IPS-18a (cell line): Measurements from ENCODE around the gene CLCA1.

Experiments
- H3K27ac ChIP-seq: one replicate; pipeline ENCODE4 v1.5.1; 2013; ENCODE audit warnings: low read length
- H3K27me3 ChIP-seq: one replicate; pipeline ENCODE4 v1.6.1; 2013; ENCODE audit warnings: mild to moderate bottlenecking, low read length; ENCODE audit not compliant: control insufficient read depth, insufficient read depth
- H3K36me3 ChIP-seq: one replicate; pipeline ENCODE4 v1.6.1; 2013; ENCODE audit warnings: low read depth, low read length; ENCODE audit not compliant: control insufficient read depth
- H3K4me1 ChIP-seq: one replicate; pipeline ENCODE4 v1.6.1; 2013; ENCODE audit warnings: low read depth, low read length; ENCODE audit not compliant: control insufficient read depth
- H3K4me3 ChIP-seq: one replicate; pipeline ENCODE4 v1.5.1; 2013; ENCODE audit warnings: low read length
- H3K9ac ChIP-seq: one replicate; pipeline ENCODE4 v1.6.1; 2013; ENCODE audit warnings: mild to moderate bottlenecking, low read length, moderate library complexity
- H3K9me3 ChIP-seq: one replicate; pipeline ENCODE4 v1.6.1; 2013; ENCODE audit warnings: low read depth, low read length; ENCODE audit not compliant: control insufficient read depth

Gene CLCA1, protein sequence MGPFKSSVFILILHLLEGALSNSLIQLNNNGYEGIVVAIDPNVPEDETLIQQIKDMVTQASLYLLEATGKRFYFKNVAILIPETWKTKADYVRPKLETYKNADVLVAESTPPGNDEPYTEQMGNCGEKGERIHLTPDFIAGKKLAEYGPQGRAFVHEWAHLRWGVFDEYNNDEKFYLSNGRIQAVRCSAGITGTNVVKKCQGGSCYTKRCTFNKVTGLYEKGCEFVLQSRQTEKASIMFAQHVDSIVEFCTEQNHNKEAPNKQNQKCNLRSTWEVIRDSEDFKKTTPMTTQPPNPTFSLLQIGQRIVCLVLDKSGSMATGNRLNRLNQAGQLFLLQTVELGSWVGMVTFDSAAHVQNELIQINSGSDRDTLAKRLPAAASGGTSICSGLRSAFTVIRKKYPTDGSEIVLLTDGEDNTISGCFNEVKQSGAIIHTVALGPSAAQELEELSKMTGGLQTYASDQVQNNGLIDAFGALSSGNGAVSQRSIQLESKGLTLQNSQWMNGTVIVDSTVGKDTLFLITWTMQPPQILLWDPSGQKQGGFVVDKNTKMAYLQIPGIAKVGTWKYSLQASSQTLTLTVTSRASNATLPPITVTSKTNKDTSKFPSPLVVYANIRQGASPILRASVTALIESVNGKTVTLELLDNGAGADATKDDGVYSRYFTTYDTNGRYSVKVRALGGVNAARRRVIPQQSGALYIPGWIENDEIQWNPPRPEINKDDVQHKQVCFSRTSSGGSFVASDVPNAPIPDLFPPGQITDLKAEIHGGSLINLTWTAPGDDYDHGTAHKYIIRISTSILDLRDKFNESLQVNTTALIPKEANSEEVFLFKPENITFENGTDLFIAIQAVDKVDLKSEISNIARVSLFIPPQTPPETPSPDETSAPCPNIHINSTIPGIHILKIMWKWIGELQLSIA

DNA sequence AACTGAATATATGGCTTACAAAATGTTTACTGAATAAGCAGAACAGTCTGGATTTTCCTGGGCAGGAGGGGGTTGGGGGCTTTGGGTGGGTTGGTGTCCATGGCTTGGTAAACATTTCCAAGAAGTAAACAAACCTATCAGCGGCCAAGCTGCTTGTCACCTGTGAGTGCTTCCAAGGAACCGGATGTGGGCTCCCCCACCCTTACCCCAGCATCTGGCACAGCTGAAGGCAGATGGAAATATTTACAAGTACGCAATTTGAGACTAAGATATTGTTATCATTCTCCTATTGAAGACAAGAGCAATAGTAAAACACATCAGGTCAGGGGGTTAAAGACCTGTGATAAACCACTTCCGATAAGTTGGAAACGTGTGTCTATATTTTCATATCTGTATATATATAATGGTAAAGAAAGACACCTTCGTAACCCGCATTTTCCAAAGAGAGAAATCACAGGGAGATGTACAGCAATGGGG, at the start of gene CLCA1:
CLCA1 (plus strand) TSS at position 427 of the 477 bp plus-strand sequence; CDS start at position 472, 45 bp downstream.
- H3K36me3 ChIP-seq, result no peaks in the 10 kb centered on the region
- no peak within 1 kb of the TSS for H3K9ac ChIP-seq
- H3K27ac ChIP-seq, result no peak within 1 kb of the TSS
- no peaks in the 10 kb centered on the region for H3K9me3 ChIP-seq
- no peaks in the 10 kb centered on the region for H3K4me1 ChIP-seq
- H3K27me3 ChIP-seq, result no peaks in the 10 kb centered on the region
- no peak within 1 kb of the TSS for H3K4me3 ChIP-seq

DNA sequence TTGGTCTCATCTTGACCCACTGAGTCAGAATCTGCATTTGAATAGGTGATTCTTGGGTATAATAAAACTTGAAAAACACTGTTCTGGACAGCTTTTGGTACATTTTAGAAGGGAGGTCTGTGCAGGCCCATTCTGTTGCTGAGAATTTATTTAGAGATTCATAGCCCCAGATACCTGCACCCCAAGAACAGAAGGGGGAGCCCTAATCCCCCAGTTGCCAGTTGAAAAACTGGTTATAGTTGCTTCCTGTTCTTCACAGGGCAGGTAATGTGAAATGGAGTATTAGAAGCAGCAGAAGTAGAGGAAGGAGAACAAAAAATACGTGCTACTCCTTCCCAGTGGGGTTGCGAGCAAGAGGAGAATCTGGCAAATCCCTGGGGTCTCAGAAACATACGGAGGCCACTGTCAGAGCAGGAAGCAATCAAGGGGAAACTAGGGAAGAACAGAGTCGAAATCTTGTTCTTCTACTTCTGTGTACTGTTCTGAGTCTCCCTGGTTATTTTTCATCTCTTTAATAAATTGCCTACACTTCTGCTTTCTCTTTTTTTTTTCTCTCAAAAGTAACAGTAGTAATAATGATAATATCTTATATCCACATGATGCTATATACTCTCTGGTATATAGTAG, 49.3 kb upstream of the CLCA1 start:
- H3K27me3 ChIP-seq, result no peaks in the 10 kb centered on the region

DNA sequence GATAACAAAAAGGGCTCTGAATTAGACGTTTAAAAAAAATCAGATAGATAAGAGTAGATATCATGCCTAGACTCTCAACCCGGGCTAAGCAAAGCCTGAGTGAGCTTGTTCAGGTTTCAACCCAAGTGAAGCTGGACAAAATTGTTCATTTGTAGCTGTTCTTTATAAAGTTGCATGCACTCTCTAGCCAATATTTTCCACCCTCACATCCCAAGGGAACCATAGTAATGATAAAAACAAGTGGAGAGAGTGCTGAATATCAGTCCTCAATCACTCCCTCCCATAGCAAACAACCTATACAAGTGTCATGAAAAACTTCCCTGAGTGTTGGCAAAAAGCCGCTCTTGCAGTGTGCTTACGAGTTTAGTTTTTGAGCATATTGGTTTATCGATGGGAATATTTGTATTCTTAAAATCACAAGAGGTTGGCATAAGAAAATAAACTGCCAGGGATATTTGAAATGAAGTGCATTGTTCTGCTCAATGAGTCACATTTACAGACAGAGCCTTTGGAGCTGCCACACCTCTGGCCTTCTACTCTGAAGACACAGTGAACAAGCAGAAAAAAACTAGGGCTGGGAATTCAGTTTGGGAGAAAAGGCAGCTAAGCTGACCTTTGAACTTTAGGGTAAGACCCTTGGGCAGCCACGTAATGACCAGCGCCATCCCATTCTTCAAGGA, 47.0 kb upstream of the CLCA1 start:
- H3K4me1 ChIP-seq, result no peaks in the 10 kb centered on the region
- no peak overlapping the region for H3K27ac ChIP-seq
- H3K27me3 ChIP-seq, result no peaks in the 10 kb centered on the region
- H3K9ac ChIP-seq, result no peak overlapping the region
- no peaks in the 10 kb centered on the region for H3K36me3 ChIP-seq
- no peaks in the 10 kb centered on the region for H3K9me3 ChIP-seq
- no peak overlapping the region for H3K4me3 ChIP-seq

More for the DNA sequence above, 49.3 kb upstream of the CLCA1 start:
- Histone ChIP-seq H3K9ac (no peak overlapping the region), H3K4me3 (no peak overlapping the region), H3K27ac (no peak overlapping the region), H3K36me3 (no peaks in the 10 kb centered on the region), H3K9me3 (no peaks in the 10 kb centered on the region), H3K4me1 (no peaks in the 10 kb centered on the region)

DNA sequence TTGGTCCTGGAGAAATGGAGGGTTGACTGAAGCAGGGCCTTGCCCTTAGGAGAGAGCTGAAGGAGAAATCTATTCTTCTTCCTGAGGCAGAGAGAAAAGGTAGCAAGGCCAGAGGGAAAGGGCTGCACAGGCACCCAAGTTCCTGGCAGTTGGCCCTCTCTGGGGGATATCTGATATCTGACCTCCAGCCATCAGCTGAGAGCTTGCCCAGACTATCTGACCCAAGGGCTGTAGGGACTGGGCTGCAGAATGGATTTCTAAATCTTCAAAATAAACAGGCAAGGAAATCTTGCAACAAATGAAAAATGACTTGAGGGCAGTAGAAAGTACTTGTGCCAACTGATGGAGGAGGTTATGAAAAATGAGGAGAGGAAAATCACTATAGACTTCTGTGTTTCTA, 45.3 kb upstream of the CLCA1 start:
- H3K27me3 ChIP-seq, result no peaks in the 10 kb centered on the region
- H3K9ac ChIP-seq, result no peak overlapping the region
- no peak overlapping the region for H3K4me3 ChIP-seq
- H3K27ac ChIP-seq, result no peak overlapping the region
- H3K36me3 ChIP-seq, result no peaks in the 10 kb centered on the region
- no peaks in the 10 kb centered on the region for H3K4me1 ChIP-seq
- H3K9me3 ChIP-seq, result no peaks in the 10 kb centered on the region

DNA sequence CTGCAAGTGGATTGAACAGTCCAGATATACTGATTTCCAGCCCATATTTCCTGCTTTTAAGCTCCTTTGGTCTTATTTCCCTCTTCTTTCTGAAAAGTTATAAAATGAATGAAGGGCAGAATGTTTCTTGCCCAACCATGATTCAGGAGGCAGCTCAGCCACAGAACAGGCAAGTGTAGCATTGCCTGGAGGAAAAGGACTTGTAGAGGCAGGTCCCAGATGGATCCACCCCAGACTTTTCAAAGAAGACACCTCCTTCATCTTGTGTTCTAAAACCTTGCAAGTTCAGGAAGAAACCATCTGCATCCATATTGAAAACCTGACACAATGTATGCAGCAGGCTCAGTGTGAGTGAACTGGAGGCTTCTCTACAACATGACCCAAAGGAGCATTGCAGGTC, 44.9 kb upstream of the CLCA1 start, which contains the start of gene CLCA2:
CLCA2 (plus strand) TSS at position 299 of the 400 bp plus-strand sequence; CDS start at position 376, 77 bp downstream.
- Histone ChIP-seq H3K27me3 (no peaks in the 10 kb centered on the region), H3K9me3 (no peaks in the 10 kb centered on the region), H3K4me3 (no peak within 1 kb of the TSS), H3K27ac (no peak within 1 kb of the TSS), H3K9ac (no peak within 1 kb of the TSS), H3K4me1 (no peaks in the 10 kb centered on the region), H3K36me3 (no peaks in the 10 kb centered on the region)

DNA sequence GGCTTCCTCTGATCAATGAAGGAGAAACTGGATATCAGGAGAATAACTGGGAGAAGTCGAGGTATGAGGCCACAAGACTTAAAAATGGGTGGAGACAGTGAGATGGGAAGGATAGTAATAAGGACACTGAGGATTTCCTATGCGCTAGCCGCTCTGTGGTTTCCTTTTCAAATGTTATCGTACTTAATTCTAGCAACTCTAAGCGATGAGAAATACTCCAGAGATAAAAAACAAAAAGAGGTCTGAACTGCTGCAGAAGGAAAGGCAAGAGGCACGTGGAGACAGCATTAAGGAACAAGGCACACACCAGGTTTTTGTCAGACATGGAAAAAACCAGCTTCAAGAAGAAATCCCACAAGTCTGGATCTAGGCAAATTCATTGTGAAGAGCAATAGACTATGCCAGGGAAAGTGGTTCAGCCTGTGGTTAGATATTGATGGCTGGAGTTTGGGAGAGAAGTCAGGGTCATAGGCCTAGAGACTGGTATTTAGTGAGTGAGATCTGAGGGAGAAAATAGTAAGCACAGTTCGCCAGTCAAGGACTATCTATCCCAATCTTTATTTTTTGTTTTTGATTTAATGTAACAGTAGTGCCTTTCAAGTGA, 39.5 kb upstream of the CLCA1 start:
- Histone ChIP-seq H3K27ac (no peak overlapping the region), H3K36me3 (no peaks in the 10 kb centered on the region), H3K4me3 (no peak overlapping the region), H3K9me3 (no peaks in the 10 kb centered on the region), H3K4me1 (no peaks in the 10 kb centered on the region), H3K9ac (no peak overlapping the region), H3K27me3 (no peaks in the 10 kb centered on the region)

DNA sequence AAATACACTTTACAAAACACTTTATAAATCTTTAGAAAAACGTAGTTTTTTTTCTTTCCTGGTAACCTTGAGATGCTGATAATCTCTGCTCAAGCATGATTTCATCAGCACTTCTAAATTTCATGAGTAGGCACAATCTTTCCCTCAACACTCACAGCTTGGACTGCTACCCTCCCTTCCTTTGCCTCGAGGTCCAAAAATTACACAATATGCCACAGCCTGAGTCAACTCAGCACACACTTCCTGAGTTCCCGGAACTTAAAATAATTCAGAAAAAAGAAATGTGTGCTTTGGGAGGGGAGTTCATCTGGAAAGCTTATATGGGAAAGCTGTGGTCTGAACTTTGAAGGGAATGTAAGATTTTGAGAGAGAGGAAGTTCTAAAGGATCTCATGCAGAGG, 38.9 kb upstream of the CLCA1 start:
- H3K36me3 ChIP-seq, result no peaks in the 10 kb centered on the region
- H3K27ac ChIP-seq, result no peak overlapping the region
- no peaks in the 10 kb centered on the region for H3K9me3 ChIP-seq
- no peaks in the 10 kb centered on the region for H3K4me1 ChIP-seq
- H3K27me3 ChIP-seq, result no peaks in the 10 kb centered on the region
- H3K4me3 ChIP-seq, result no peak overlapping the region
- H3K9ac ChIP-seq, result no peak overlapping the region

DNA sequence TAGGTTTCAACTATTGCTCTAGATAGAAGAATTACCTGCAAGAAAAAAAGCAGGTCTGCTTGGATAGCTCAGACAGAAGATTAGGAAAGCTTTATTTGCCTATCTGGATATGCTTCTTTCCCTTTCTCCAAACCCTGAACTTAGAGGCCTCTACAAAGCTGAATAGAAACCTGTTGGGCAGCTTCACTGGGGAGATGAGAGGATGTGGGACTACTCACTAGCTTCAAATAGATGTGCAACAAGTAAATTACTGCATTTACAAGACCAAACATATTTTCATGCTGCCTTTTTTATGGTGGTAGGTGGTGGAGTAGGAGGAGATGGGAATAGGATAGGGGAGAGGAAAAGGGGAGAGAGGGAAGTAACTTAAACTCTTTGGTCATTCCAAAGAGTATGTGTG, 38.4 kb upstream of the CLCA1 start:
- Histone ChIP-seq H3K4me1 (no peaks in the 10 kb centered on the region), H3K9me3 (no peaks in the 10 kb centered on the region), H3K27ac (no peak overlapping the region), H3K9ac (no peak overlapping the region), H3K4me3 (no peak overlapping the region), H3K27me3 (no peaks in the 10 kb centered on the region), H3K36me3 (no peaks in the 10 kb centered on the region)

DNA sequence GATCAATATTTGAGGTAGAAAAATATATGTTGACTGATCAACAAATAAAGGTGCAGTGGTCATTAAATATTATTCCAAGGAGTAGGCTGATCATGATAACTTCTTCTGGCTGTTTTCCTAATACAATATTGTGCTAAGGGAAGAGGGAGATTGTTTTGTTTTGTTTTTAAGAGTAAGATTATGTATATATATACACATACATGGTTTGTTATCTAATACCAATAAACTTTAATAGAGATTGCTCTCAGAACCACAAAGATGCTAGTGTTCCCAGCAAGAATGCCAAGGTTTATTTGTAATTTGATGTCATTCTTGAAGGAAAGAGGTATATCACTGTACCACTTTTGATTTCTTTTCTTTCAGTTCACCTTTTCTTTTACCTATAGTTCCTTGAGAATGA, 34.7 kb upstream of the CLCA1 start:
- Histone ChIP-seq H3K4me3 (no peak overlapping the region), H3K27me3 (no peaks in the 10 kb centered on the region), H3K27ac (no peak overlapping the region), H3K9me3 (no peaks in the 10 kb centered on the region), H3K36me3 (no peaks in the 10 kb centered on the region), H3K4me1 (no peaks in the 10 kb centered on the region), H3K9ac (no peak overlapping the region)

DNA sequence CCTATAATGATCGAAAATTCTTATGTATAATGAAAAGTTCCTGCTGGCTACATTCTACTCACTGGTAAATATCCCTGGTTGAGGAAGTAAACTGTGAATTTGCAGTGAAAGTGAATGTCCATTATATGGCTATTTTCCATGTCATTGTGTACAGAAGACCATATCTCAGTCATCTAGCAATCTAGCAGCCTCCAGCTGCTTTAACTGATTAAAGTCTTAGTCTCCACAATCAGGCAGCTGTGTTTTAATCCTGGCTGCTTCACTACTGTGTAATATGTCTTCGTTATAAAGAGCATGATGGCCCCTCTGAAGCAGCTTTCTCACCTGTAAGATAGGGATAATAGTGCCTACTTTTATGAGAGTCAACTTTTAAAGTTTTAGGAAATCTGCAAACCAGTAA, 33.4 kb upstream of the CLCA1 start:
- Histone ChIP-seq H3K9ac (no peak overlapping the region), H3K27me3 (no peaks in the 10 kb centered on the region), H3K27ac (no peak overlapping the region), H3K4me1 (no peaks in the 10 kb centered on the region), H3K36me3 (no peaks in the 10 kb centered on the region), H3K4me3 (no peak overlapping the region), H3K9me3 (no peaks in the 10 kb centered on the region)
